Measurements from ENCODE around the gene MYH7. TPM values are rescaled to one million over a fixed set of nuclear protein-coding genes. Genes with fewer than 3 reads are reported as not detected.
"Not testable (repeated sequence)": the region's sequence is repeated elsewhere in the genome, so short reads cannot be mapped to it uniquely, and the experiment has no call there.

Gene MYH7
- total and polyA plus RNA-seq, 2 donors from 2014 or later, result 0.06 to 1.6 TPM

DNA sequence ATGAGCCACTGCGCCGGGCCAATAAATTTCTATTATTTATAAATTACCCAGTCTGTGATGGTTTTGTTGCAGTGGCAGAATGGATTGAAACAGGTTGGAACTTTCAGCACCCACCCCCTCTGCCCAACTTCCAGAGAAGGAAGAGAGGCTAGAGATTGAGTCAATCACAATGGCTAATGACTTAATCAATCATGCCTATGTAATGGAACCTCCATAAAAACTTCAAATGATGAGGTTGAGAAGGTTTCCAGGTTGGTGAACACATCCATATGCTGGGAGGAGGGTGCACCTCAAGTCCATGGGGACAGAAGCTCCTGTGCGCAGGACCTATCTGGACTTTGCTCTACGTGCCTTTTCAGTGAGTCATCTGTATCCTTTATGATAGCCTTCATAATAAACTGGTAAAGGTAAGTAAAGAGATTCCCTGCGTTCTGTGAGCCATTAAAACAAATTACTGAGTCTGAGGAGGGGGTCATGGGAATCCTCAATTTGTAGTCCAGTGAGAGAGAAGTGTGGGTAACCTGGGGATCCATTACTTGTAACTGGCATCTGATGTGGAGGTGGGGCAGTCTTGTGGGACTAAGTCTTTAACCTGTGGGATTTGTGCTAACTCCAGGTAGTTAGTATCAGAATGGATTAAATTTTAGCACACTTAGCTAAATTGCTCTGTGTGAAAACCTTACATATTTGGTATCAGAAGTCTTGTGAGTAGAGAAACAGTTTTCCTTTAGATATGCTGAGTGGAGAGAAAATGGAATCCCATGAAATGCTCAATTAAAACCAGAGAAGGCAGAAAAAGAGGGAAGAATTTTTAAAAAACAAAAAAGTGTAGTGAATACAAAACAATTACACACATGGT is 22.4 kb upstream of the MYH7 start:
- FAIRE-seq, result no peak
- Histone ChIP-seq H3K9me3 (ENCODE audit: control insufficient read depth in 2 of 3, insufficient read depth in 1 of 3, low read length in 3 of 3) (no peaks in the 10 kb centered on the region), H3K9ac (ENCODE audit: low read length in 3 of 3) (no peak overlapping the region), H3K4me3 (ENCODE audit: low read length in 3 of 3) (no peak overlapping the region), H3K36me3 (ENCODE audit: control insufficient read depth in 2 of 3, insufficient read depth in 3 of 3, low read length in 3 of 3) (no peaks in the 10 kb centered on the region), H3K27me3 (ENCODE audit: control insufficient read depth, insufficient read depth, low read length) (no peaks in the 10 kb centered on the region), H3K27ac (ENCODE audit: low read depth in 2 of 2, low read length in 2 of 2) (no peak overlapping the region), H3K4me1 (ENCODE audit: control insufficient read depth in 2 of 3, insufficient read depth in 2 of 3, low read depth in 1 of 3, low read length in 3 of 3) (no peaks in the 10 kb centered on the region)
- intact Hi-C loops (cut with DNase I), result no loop called here
- no peak for DNase-seq
- TF ChIP-seq, protein P1, sequence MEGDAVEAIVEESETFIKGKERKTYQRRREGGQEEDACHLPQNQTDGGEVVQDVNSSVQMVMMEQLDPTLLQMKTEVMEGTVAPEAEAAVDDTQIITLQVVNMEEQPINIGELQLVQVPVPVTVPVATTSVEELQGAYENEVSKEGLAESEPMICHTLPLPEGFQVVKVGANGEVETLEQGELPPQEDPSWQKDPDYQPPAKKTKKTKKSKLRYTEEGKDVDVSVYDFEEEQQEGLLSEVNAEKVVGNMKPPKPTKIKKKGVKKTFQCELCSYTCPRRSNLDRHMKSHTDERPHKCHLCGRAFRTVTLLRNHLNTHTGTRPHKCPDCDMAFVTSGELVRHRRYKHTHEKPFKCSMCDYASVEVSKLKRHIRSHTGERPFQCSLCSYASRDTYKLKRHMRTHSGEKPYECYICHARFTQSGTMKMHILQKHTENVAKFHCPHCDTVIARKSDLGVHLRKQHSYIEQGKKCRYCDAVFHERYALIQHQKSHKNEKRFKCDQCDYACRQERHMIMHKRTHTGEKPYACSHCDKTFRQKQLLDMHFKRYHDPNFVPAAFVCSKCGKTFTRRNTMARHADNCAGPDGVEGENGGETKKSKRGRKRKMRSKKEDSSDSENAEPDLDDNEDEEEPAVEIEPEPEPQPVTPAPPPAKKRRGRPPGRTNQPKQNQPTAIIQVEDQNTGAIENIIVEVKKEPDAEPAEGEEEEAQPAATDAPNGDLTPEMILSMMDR (IDR thresholded peaks at IDR 0.05; ENCODE audit: borderline replicate concordance, extremely low read depth, insufficient read depth), result no peak

- H3K36me3 ChIP-seq (ENCODE audit: control insufficient read depth in 2 of 3, insufficient read depth in 3 of 3, low read length in 3 of 3); H3K27ac ChIP-seq (ENCODE audit: low read depth in 2 of 2, low read length in 2 of 2); FAIRE-seq; H3K27me3 ChIP-seq (ENCODE audit: control insufficient read depth, insufficient read depth, low read length); intact Hi-C loops (cut with DNase I); H3K4me3 ChIP-seq (ENCODE audit: low read length in 3 of 3); H3K4me1 ChIP-seq (ENCODE audit: control insufficient read depth in 2 of 3, insufficient read depth in 2 of 3, low read depth in 1 of 3, low read length in 3 of 3); H3K9me3 ChIP-seq (ENCODE audit: control insufficient read depth in 2 of 3, insufficient read depth in 1 of 3, low read length in 3 of 3); H3K9ac ChIP-seq (ENCODE audit: low read length in 3 of 3): not testable (repeated sequence)
- peak in 1 of 5 donors; percentile 33 for DNase-seq
- TF ChIP-seq, protein P1 (IDR thresholded peaks at IDR 0.05; ENCODE audit: borderline replicate concordance, extremely low read depth, insufficient read depth), result peak; percentile 16
Measured at GRCh38 chr14:23456883-23457586, 21.6 kb upstream of the MYH7 start.

DNA sequence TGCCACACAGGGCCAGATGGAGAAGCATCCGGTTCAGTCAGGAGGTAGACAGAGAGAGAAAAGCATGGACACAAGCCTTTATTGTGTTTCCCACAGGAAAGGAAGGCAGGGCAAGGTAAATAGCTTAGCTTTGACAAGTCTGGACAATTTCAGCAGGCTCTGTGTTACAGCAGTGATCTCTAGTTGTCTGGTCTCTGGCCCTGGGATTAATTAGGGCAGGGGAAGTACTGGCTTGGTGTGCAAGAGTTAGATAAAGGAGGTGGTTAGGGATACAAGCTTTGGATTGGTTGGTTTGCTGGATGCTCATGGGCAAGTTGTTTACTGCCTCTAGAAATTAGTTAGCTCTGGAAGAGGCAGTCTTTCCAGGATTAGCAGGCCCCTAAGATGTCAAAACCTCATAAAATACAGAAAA is 19.0 kb upstream of the MYH7 start:
- no peak overlapping the region for H3K27ac ChIP-seq (ENCODE audit: low read depth in 2 of 2, low read length in 2 of 2)
- FAIRE-seq, result no peak

More for the DNA sequence above, 19.0 kb upstream of the MYH7 start:
- TF ChIP-seq, protein P1 (IDR thresholded peaks at IDR 0.05; ENCODE audit: borderline replicate concordance, extremely low read depth, insufficient read depth), result no peak
- intact Hi-C loops (cut with DNase I), result no loop called here
- Histone ChIP-seq H3K36me3 (ENCODE audit: control insufficient read depth in 2 of 3, insufficient read depth in 3 of 3, low read length in 3 of 3) (no peaks in the 10 kb centered on the region), H3K9me3 (ENCODE audit: control insufficient read depth in 2 of 3, insufficient read depth in 1 of 3, low read length in 3 of 3) (no peaks in the 10 kb centered on the region), H3K4me1 (ENCODE audit: control insufficient read depth in 2 of 3, insufficient read depth in 2 of 3, low read depth in 1 of 3, low read length in 3 of 3) (no peaks in the 10 kb centered on the region), H3K27me3 (ENCODE audit: control insufficient read depth, insufficient read depth, low read length) (no peaks in the 10 kb centered on the region), H3K4me3 (ENCODE audit: low read length in 3 of 3) (no peak overlapping the region), H3K9ac (ENCODE audit: low read length in 3 of 3) (no peak overlapping the region)
- no peak for DNase-seq

Measured in kidney (tissue), 14 donors.